ENCODE measurements around the gene TRHDE. TPM values are rescaled to one million over a fixed set of nuclear protein-coding genes. Genes with fewer than 3 reads are reported as not detected.

TRHDE gene
- total and polyA plus RNA-seq, 9 of the 15 experiments (the other 6 are each of a cell fraction or from before 2014, with no cell fraction given) = 0.03 to 0.29 (median 0.09) TPM

- TF ChIP-seq MEF2D (tag; conservative IDR thresholded peaks at IDR 0.05; ENCODE audit: low read depth) = no peak
These were observed 6.7 kb downstream of the TRHDE start (continued) for GRCh38 chr12:72278894-72279293.

GRCh38 chr12:72281126-72281525, 9.0 kb downstream of the TRHDE start:
- H3K27me3 ChIP-seq (ENCODE audit: control insufficient read depth in 2 of 2, insufficient read depth in 2 of 2, low read length in 2 of 2) = no peaks in the 10 kb centered on the region
- no peak for DNase-seq (ENCODE audit: extremely low read depth in 1 of 4, low spot score in 3 of 4)
- intact Hi-C loops (cut with micrococcal nuclease) (no loop called here), in situ Hi-C loops (cut with MboI) (no loop called here)
- no peaks in the 10 kb centered on the region for H3K79me2 ChIP-seq (ENCODE audit: control insufficient read depth, insufficient read depth, low read length)
- ChIA-PET POLR2A (no interaction called here), CTCF (ENCODE audit: low intra/inter-chr PET ratio) (no interaction called here)
- no peaks in the 10 kb centered on the region for H4K20me1 ChIP-seq (replicated peaks; ENCODE audit: control insufficient read depth, insufficient read depth, low read length)
- TF ChIP-seq ZNF445 (CRISPR knock-in tag; IDR thresholded peaks at IDR 0.05; ENCODE audit: low read depth) = no peak
- TF ChIP-seq KAT7 (CRISPR knock-in tag; IDR thresholded peaks at IDR 0.05; ENCODE audit: borderline replicate concordance) = no peak
- no peak for TF ChIP-seq HSF4 (CRISPR knock-in tag; IDR thresholded peaks at IDR 0.05; ENCODE audit: borderline replicate concordance)
- no peak for TF ChIP-seq HNRNPLL (IDR thresholded peaks at IDR 0.05; ENCODE audit: low read depth, low read length, poor library complexity, severe bottlenecking)
- no peak for TF ChIP-seq SMAD4 (CRISPR knock-in tag; conservative IDR thresholded peaks at IDR 0.05)
- TF ChIP-seq CBFA2T3 (IDR thresholded peaks at IDR 0.05) = no peak
- TF ChIP-seq ZNF785 (CRISPR knock-in tag; IDR thresholded peaks at IDR 0.05) = no peak
- no peak for TF ChIP-seq COPS2 (conservative IDR thresholded peaks at IDR 0.05)
- TF ChIP-seq KAT2B (IDR thresholded peaks at IDR 0.05; ENCODE audit: low read depth, low read length) = no peak
- TF ChIP-seq ZNF24 (IDR thresholded peaks at IDR 0.05) = no peak
- TF ChIP-seq NFXL1 (CRISPR knock-in tag; IDR thresholded peaks at IDR 0.05) = no peak
- no peak overlapping the region for H3K4me2 ChIP-seq (ENCODE audit: insufficient read depth, low read length)
- H3K4me1 ChIP-seq (replicated peaks in 1 of 2; ENCODE audit: control insufficient read depth in 2 of 2, insufficient read depth in 2 of 2, low read length in 2 of 2) = no peaks in the 10 kb centered on the region
- no peak overlapping the region for H3K27ac ChIP-seq (ENCODE audit: extremely low read depth, low read depth, low read length)
- no peak for ATAC-seq
- FAIRE-seq = peak; percentile 19
- H3K9ac ChIP-seq (ENCODE audit: insufficient read depth in 1 of 2, low read depth in 2 of 2, low read length in 2 of 2) = no peak overlapping the region
- no peaks in the 10 kb centered on the region for H3K9me3 ChIP-seq (replicated peaks; ENCODE audit: control insufficient read depth, insufficient read depth, low read depth, low read length)
- H3K9me1 ChIP-seq (ENCODE audit: control insufficient read depth, insufficient read depth, low read length) = no peaks in the 10 kb centered on the region
- H3K4me3 ChIP-seq = no peak overlapping the region
- no peak overlapping the region for H2AFZ ChIP-seq (ENCODE audit: low read depth, low read length)
- WGBS (ENCODE audit: insufficient coverage, low coverage, missing lambda C conversion rate) = 1% methylated on average over 4 of the region's 4 CpGs
- H3K36me3 ChIP-seq (ENCODE audit: control insufficient read depth, insufficient read depth, low read length) = no peaks in the 10 kb centered on the region
- BruUV-seq (replicated peaks) = no TSS peak
